HG02840 (cell line): ENCODE results near the gene HES2.
"Not testable (repeated sequence)": the region's sequence is repeated elsewhere in the genome, so short reads cannot be mapped to it uniquely, and the experiment has no call there.

ENCODE experiments used
- ATAC-seq: cut with Tn5 transposase; IDR thresholded peaks from one replicate; pipeline ENCODE4 v1.9.1; 2021; ENCODE audit warnings: mild to moderate bottlenecking, moderate library complexity, moderate number of reproducible peaks; ENCODE audit not compliant: unreplicated experiment, low FRiP score

HES2 gene

DNA sequence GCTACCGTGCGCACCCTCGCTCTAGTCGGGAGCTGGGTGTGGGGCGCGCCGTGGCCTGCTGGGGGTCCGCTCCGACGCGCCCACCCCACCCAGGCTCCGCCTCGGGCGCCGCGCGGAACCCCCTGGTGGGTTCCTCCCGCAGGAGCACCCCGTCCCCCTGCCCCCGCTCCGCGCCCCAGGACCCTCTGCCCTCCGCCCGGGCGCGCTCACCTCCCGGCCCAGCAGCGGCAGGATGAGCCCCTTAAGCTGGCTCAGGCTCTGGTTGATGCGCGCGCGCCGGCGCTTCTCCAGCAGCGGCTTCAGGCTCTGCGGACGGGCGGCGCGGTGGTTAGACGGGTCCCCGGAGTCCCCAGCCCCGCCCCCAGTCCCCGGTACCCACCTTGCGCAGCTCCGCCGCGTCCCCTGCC lies 319 bp downstream of the HES2 start:
- no peak for ATAC-seq

DNA sequence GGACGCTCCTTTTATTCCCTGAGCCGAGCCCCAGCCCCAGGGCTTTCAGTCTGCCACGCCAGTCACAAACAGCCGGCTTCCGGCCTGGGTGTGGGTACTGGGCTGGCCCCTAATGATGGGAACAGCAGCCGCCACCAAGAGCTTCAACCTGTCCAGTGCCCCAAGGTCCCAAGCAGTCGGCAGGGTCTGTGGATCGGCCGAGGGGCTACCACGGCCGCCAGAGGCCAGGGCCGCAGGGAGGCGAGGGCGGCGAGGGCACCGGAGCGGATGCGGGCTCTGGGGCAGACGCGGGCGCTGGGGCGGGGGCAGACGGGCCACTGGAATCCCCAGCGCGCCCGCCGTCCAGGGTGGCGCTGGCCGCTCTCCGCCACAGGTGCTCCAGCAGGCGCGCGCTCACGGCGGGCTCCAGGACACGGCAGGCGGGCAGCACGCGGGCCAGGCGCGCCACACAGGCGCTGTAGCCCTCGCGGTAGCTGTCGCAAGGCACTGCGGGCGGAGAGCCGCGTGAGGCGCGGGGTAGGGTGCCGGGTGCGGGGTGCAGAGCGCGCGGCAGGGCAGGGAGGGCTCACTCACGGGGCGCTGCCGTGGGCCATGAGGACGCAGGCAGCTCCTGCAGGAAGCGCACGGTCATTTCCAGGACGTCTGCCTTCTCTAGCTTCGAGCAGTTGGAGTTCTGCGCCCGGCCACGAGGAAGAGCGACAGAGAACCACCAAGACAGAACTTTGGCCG lies 887 bp downstream of the HES2 start:
- no peak for ATAC-seq

DNA sequence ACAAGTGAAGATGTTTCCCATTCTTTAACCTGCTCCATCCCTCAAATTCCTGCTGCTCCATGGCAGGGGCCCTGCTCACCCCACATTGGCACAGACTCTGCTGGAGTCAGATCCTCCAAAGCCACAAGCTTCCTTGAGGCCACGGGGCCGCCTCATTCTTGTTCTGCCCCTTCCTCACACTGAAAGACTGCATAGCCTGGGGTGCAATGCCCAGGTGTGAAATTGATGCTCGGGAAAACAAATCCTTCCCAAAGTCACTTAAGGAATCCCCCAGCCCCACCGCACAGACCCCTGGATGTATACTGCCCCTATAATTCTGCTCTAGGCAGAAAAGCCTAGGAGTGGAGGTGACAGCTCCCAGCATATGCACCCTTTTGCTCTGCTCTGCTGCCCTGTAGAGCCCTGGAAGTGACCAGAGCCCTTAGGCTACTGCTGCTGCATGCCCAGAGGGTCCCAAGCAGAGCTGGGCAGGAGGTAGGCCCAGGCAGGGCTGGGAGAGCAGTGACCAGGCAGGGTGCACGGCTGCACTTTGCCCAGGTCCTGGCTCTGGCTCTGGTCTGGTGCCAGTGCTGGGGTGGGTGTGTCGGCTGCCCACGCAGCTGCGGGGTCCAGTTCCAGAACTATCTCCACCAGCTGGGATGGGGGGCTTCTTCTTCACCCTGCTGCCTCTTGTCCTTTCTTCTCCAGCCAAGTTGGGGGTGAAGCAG lies 1.6 kb downstream of the HES2 start:
- no peak for ATAC-seq

DNA sequence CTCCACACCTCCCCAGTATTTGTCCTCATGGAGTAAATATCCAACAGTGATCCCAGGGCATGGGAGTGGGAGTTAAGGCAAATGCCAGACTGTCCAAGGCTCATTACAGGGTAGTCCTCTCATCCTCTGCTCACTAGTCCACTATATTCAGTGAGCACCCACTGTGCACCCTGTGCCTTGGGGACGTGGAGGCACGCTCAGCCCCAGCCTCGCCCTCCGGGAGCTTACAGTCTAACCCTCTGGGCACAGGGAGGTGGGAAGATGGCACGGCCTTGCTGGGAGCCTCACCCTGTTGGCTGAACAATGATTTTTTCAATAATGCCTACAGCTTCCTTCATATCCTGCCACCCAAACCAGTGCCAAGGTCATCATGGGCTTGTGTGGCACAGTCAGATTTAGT lies 2.8 kb downstream of the HES2 start:
- ATAC-seq: no peak

DNA sequence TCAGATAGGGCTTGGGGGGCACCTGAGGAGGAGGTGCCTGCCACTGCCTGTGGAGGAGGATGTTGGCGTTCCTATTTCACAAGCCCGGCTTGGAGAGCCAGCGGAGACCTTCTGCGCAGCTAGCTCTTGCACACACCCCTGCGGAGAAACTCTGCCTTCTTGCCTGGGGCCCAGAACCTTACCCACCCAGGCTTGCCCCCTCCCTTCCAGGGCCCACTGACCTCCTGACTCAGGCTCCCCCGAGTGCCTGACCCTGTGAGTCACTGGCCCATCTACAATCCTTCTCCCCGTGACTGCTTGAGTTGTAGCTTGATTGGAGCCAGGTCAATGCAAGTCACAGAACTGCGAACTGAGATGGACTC lies 3.4 kb downstream of the HES2 start:
- no peak for ATAC-seq

DNA sequence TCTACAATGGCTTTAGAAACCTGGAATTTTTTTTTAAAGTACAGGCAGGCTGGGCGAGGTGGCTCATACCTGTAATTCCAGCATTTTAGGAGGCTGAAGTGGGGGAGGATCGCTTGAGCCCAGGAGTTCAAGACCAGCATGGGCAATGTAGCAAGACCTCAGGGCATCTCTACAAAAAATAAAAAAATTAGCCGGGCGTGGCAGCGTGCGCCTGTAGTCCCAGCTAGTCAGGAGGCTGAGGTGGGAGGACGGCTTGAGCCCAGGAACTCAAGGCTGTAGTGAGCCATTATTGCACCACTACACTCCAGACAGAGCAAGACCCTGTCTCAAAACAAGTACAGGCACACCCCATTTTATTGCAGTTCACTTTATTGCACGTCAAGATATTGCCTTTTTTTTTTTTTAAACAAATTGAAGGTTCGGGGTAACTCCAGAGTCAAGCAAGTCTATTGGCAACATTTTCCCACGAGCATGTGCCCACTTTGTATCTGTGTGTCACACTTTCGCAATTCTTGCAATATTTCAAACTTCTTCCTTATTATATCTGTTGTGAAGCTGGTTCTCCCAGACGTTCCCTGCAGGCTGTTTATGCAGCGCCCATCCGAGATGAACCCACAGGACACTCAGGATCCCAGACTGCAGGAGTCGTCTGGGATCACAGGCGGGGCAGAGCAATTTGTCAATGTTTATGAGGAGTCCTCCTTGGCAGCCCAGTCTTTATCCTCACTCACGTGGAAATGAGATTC lies 4.7 kb downstream of the HES2 start:
- no peak for ATAC-seq

DNA sequence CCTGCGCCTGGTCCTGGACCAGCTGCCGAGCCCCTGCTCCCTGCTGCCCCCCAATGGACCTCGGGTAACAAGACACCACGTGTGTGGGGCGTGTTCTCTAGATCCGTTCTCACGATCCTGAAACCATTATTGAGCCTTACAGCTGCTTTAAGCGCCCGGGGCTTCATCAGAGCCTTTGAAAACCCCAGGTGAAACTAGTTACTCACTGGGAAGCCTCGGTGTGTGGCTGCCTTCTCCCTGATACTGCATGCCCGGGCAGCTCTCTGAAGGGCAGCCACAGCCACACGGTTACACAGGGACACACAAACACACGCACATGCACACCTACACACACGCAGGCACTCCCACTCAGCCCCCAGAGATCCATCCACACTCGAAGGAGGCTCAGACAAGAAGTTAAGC lies 5.3 kb downstream of the HES2 start:
- no peak for ATAC-seq

DNA sequence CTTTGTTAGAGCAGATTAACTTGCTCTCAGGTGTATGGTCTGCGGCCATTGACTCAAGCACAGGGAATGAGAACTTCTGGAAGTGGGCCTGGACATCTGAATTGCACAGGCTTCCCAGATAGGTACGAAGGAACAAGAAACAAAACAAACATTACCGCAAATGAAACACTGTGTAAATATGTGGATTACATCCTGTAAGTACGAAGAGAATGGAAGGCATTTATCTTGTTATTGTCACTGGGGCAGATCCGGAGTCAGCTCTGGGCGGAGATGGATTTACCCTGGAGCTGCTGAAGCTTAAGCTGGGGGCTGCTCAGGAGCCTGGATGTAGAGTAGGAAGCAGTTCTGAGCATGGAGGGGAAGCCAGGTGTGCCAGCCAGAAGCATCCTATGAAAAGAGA lies 6.8 kb downstream of the HES2 start:
- ATAC-seq: no peak

DNA sequence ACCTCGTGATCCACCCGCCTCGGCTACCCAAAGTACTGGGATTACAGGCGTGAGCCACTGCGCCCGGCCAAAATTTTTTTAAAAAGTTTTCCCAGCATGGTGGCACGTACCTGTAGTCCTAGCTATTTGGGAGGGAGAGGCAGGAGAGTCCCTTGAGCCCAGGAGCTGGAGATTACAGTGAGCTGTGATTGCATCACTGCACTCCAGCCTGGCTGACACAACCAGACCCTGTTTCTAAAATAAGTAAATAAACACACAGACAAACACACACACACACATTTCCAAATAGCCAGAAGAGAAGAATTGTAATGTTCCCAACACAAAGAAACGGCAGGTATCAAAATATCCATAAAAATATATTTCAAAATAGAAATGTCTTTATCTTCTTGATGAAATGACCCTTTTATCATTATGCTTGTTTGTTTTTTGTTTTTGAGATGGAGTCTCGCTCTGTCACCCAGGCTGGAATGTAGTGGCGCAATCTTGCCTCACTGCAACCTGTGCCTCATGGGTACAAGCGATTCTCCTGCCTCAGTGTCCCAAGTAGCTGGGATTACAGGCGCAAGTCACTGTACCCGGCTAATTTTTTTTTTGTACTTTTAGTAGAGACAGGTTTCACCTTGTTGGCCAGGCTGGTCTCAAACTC lies 9.3 kb downstream of the HES2 start:
- ATAC-seq: no peak

DNA sequence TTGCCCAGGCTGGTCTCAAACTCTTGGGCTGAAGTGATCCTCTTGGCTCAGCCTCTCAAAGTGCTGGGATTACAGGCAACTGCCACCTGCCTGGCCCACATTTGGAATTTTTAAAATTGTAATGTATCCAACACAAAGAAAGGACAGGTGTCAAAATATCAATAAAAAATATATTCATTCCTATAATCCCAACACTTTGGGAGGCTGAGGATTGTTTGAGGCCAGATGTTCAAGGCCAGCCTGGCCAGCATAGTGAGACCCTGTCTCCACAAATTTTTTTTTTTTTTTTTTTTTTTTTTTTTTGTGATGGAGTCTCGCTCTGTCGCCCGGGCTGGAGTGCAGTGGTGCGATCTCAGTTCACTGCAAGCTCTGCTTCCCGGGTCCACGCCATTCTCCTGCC lies 10.0 kb downstream of the HES2 start:
- no peak for ATAC-seq

DNA sequence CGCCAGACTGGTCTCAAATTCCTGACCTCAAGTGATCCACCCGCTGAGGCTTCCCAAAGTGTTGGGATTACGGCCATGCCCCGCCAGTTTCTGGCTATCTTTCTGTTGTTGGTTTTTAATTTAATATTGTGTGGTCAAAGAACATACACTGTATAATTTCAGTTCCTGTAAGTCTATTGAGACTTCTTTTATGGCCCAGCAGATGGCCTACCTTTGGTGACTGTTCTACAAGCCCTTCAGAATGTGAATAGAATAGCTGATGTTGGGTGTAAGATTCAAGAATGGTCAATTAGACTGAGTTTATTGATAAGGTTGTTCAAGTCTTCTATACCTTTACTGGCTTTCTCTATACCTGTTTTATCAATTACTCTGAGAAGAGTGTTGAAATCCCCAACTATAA lies 10.7 kb downstream of the HES2 start:
- no peak for ATAC-seq

DNA sequence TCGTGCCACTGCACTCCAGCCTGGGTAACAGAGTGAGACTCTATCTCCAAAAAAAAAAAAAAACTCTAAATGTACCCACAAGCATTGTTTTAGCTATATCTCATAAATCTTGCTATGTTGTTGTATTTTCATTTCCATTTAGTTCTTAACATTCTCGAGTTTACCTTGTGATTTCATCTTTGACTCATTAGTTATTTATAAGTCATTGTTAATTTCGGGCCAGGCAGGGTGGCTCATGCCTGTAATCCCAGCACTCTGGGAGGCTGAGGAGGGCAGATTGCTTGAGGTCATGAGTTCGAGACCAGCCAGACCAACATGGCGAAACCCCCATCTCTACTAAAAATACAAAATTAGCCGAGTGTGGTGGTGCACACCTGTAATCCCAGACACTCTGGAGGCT lies 11.7 kb downstream of the HES2 start:
- ATAC-seq: no peak

DNA sequence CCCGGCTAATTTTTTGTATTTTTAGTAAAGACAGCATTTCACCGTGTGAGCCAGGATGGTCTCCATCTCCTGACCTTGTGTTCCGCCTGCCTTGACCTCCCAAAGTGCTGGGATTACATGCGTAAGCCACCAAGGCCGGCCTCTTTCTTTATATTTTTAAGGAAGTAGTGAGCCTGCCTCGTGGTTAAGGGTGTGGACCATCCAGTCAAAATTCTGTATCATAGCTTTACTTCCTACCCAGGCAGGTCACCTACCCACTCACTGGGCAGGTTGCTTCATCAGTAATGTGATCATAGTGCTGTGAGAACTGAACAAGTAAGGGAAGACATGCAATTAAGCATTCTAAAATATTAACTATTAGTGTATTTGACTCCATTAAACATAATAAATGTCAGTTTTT lies 18.0 kb downstream of the HES2 start:
- no peak for ATAC-seq

DNA sequence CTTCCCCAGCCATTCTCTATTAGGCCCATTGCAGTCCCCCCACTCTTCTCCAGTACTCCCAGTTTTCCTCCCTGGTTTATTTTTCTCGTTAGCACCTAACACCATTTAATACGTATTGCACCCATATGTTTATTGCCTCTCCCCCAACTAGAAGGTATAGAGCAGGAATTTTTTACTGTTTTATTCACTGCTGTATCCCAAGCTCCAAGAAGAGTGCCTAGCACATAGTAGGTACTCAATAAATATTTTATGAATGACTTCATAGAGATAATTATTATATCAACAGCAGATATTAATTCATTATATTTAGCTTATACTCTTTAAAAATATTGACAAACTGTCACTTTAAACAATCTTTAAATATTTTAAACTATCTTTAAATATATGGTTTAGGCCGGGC lies 20.4 kb downstream of the HES2 start:
- no peak for ATAC-seq

DNA sequence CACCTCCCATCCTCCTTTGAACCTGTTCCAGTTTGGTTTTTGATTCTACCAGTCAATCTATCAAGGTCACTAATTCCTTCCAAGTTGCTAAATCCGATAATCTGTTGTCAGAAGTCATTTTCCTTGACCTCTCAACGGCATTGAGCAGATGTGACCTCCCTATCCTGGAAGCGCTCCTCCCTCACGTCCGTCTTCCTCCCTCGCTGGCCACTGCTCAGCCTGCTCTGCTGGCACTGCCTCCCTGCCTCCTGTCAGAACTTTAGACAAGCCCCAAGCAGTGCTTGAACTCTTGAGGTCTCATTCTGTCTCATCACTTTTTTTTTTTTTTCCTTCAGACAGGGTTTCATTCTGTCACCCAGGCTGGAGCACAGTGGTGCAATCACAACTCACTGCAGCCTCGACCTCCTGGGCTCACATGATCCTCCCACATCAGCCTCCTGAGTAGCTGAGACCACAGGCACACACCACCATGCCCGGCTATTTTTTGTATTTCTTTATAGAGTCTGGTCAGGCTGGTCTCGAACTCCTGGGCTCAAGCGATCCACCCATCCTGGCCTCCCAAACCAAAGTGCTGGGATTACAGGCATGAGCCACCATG lies 21.8 kb downstream of the HES2 start:
- ATAC-seq: no peak

DNA sequence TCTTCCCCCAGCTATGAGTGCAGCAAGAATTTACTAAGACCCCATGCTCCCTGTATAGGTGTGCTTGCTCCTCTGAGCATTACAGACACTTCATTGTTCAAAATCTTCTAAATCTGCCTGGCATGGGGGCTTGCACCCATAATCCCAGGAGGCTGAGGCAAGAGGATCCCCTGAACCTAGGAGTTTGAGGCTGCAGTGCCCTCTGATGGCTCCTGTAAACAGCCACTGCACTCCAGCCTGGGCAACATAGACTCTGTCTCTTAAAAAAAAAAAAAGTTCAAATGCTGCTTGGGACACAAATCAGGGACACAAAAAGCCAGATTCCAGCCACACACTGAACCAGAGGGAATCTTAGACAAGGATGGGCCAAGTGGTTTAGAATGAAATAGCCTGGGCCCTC lies 22.7 kb downstream of the HES2 start:
- ATAC-seq: no peak

DNA sequence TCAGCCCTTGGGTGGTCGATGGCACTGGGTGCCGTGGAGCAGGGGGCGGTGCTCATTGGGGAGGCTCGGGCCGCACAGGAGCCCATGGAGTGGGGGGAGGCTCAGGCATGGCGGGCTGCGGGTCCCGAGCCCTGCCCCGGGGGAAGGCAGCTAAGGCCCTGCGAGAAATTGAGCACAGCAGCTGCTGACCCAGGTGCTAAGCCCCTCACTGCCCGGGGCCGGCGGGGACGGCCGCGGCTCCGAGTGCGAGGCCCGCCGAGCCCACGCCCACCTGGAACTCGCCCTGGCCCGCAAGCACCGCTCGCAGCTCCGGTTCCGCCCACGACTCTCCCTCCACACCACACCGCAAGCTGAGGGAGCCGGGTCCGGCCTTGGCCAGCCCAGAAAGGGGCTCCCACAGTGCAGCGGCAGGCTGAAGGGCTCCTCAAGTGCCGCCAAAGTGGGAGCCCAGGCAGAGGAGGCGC lies 23.9 kb downstream of the HES2 start:
- not testable (repeated sequence) for ATAC-seq

DNA sequence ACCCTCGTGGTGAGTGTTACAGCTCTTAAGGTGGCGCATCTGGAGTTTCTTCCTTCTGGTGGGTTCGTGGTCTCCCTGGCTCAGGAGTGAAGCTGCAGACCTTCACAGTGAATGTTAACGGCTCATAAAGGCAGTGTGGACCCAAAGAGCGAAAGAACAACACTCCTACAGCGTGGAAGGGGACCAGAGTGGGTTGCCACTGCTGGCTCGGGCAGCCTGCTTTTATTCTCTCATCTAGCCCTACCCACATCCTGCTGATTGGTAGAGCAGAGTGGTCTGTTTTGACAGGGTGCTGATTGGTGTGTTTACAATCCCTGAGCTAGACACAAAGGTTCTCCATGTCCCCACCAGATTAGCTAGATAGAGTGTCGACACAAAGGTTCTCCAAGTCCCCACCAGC lies 24.6 kb downstream of the HES2 start:
- ATAC-seq: not testable (repeated sequence)

DNA sequence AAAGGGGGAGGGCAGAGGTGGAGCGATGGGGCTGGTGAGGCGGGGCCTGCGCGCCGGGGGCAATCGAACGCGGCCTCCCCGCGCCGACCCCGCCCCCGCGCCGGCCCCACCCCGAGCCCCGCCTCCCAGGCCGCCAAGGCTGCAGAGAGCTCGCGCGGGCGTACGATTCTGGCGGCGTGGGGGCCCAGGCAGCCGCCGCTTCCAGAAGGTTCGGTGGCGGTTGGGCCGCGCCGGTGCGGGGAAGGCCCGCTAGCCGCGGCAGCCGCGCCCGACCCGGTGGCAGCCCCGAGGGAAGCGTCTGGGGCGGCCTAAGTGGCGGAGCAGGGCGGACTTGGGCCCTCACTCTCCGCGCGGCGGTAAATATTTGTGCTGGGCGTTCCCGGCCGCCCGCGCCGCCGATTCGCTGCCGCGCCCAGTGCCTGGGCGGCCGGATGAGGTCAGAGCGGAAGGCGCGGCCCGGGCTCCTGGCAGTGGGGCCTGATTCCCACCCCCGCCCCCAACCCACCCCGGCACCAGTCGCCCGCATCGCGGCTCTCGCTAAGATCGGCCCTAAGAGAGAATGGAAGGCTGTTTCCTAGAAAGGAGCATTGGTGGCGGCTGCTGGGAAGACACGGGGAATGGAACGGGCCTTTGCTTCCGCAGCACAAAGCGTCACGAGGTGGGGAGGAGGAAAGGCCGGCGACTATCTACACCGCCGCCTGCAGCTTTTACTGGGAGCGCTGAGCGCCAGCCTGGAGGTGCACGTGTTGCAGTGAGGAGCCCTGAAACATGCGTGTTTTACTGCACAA lies 26.1 kb downstream of the HES2 start, which contains the start of gene ACOT7:
ACOT7 (minus strand) TSS at position 368 of the 788 bp plus-strand sequence. CDS start 368 bp downstream, outside the sequence.
- peak; percentile 81 for ATAC-seq
